ENCODE measurements around the gene CYBC1.

CYBC1 gene

GRCh38 chr17:82450357-82451106 lies at the start of gene CYBC1:
TSS of gene CYBC1 (minus strand) at chr17:82450752. CDS start at chr17:82449254, 1,498 bp downstream.
- H3K4me3 Mint-ChIP-seq, result peak within 1 kb of the TSS; percentile 97
- H3K9me3 Mint-ChIP-seq, result no peaks in the 10 kb centered on the region
- peak within 1 kb of the TSS; percentile 98 for H3K27ac Mint-ChIP-seq
- no peaks in the 10 kb centered on the region for H3K27me3 Mint-ChIP-seq (ENCODE audit: low read depth)
- H3K4me1 Mint-ChIP-seq (ENCODE audit: low read depth), result peaks cover 35% of the 10 kb centered on the region
- peaks cover 27% of the 10 kb centered on the region for H3K36me3 Mint-ChIP-seq (ENCODE audit: low read depth)

- peak overlapping the region; percentile 80 for H3K27ac Mint-ChIP-seq
Observed at GRCh38 chr17:82497483-82498405, 47.2 kb upstream of the CYBC1 start.

DNA sequence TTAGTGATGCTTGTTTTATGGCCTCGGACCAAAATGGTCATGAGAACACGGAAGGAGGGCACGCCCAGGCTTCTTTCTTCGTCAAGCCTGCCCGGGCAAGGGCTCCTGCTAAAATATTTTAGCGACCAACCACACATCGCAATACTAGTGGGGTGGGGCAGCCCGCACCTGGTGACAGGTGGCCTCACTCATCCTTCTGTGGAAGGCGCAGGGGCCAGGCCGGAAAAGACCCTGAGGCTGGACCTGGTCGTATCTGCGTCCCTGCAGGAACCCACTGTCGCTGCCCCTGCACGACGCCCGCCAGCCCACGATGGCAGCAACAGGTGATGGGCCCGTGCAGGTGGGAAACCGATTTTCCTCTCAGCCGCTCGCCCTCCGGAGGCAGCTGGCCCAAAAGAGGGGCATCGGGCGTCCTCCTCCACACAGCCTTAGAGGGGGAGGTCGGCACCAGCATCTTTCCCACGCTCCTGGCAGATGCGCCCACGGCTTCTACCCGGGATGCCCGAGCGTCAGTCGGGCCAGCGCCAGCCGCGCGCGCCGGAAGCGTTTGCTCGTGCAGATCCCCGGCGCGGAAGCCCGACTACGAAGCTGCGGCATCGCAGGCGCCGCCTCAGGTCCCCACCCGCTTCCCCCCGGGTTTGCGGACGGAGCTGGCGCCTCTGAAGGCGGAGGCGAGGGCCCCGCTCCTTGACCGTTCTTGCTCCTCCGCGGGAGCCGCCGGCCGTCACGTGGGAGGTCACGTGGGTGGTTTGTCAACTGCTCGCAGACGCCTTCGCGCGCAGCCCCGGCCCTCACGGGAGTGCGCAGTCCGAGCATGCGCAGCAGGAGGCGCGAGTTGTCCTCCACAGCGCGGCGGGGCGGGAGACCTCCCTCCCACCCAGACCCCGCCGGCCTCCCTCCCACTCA lies 46.2 kb upstream of the CYBC1 start:
- no peaks in the 10 kb centered on the region for H3K36me3 Mint-ChIP-seq (ENCODE audit: low read depth)
- H3K9me3 Mint-ChIP-seq, result no peaks in the 10 kb centered on the region
- H3K4me3 Mint-ChIP-seq, result peak overlapping the region; percentile 56
- H3K4me1 Mint-ChIP-seq (ENCODE audit: low read depth), result peaks cover 21% of the 10 kb centered on the region
- peaks cover 4% of the 10 kb centered on the region for H3K27me3 Mint-ChIP-seq (ENCODE audit: low read depth)
- H3K27ac Mint-ChIP-seq, result peak overlapping the region; percentile 67

More at GRCh38 chr17:82497483-82498405, 47.2 kb upstream of the CYBC1 start:
- H3K4me1 Mint-ChIP-seq (ENCODE audit: low read depth), result peaks cover 21% of the 10 kb centered on the region
- H3K4me3 Mint-ChIP-seq, result peak overlapping the region; percentile 81
- no peaks in the 10 kb centered on the region for H3K36me3 Mint-ChIP-seq (ENCODE audit: low read depth)
- H3K27me3 Mint-ChIP-seq (ENCODE audit: low read depth), result peaks cover 4% of the 10 kb centered on the region
- no peaks in the 10 kb centered on the region for H3K9me3 Mint-ChIP-seq

GRCh38 chr17:82495844-82496528 lies 45.4 kb upstream of the CYBC1 start:
- Mint-ChIP-seq H3K27me3 (ENCODE audit: low read depth) (peaks cover 4% of the 10 kb centered on the region), H3K9me3 (no peaks in the 10 kb centered on the region), H3K4me1 (ENCODE audit: low read depth) (peaks cover 21% of the 10 kb centered on the region), H3K4me3 (peak overlapping the region; percentile 56), H3K36me3 (ENCODE audit: low read depth) (no peaks in the 10 kb centered on the region), H3K27ac (peak overlapping the region; percentile 55)

GRCh38 chr17:82494236-82495055 lies 43.9 kb upstream of the CYBC1 start:
- Mint-ChIP-seq H3K27me3 (ENCODE audit: low read depth) (peaks cover 4% of the 10 kb centered on the region), H3K27ac (peak overlapping the region; percentile 82), H3K36me3 (ENCODE audit: low read depth) (no peaks in the 10 kb centered on the region), H3K9me3 (no peaks in the 10 kb centered on the region), H3K4me3 (peak overlapping the region; percentile 42), H3K4me1 (ENCODE audit: low read depth) (peaks cover 21% of the 10 kb centered on the region)

- H3K36me3 Mint-ChIP-seq (ENCODE audit: low read depth), result peaks cover 9% of the 10 kb centered on the region
- H3K4me3 Mint-ChIP-seq, result no peak overlapping the region
- H3K4me1 Mint-ChIP-seq (ENCODE audit: low read depth), result peaks cover 21% of the 10 kb centered on the region
- no peak overlapping the region for H3K27ac Mint-ChIP-seq
- no peaks in the 10 kb centered on the region for H3K27me3 Mint-ChIP-seq (ENCODE audit: low read depth)
- H3K9me3 Mint-ChIP-seq, result no peaks in the 10 kb centered on the region
Observed at GRCh38 chr17:82493226-82493781, 42.8 kb upstream of the CYBC1 start.

- H3K4me1 Mint-ChIP-seq (ENCODE audit: low read depth), result peaks cover 17% of the 10 kb centered on the region
- H3K27ac Mint-ChIP-seq, result no peak overlapping the region
- H3K36me3 Mint-ChIP-seq (ENCODE audit: low read depth), result peaks cover 10% of the 10 kb centered on the region
- no peak overlapping the region for H3K4me3 Mint-ChIP-seq
- no peaks in the 10 kb centered on the region for H3K9me3 Mint-ChIP-seq
- H3K27me3 Mint-ChIP-seq (ENCODE audit: low read depth), result no peaks in the 10 kb centered on the region
Observed at GRCh38 chr17:82492643-82493225, 42.2 kb upstream of the CYBC1 start.

DNA sequence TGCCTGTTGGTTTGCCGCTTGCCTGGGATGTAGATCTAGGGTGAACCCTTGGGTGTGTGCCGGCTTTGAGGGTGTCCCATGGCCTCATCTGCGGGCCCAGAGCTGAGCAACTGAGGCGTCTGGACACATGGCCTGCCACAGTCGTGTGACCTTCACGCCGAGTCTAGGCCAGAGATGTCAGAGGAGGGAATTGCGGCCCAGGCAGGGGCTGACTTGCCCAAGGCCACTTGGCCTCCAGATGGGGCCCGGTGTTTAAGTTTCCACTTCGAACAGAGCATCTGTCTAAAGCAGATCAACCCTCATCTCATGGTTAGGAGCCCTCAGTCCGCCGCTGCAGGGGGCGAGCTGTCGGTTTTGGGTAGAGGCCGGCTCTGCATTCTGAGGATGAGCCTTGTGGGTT lies 41.0 kb upstream of the CYBC1 start:
- peaks cover 18% of the 10 kb centered on the region for H3K36me3 Mint-ChIP-seq (ENCODE audit: low read depth)

GRCh38 chr17:82491196-82491530 lies 40.6 kb upstream of the CYBC1 start:
- Mint-ChIP-seq H3K36me3 (ENCODE audit: low read depth) (peaks cover 22% of the 10 kb centered on the region), H3K9me3 (no peaks in the 10 kb centered on the region), H3K4me3 (no peak overlapping the region), H3K27ac (no peak overlapping the region), H3K27me3 (ENCODE audit: low read depth) (no peaks in the 10 kb centered on the region), H3K4me1 (ENCODE audit: low read depth) (peaks cover 22% of the 10 kb centered on the region)

More for the DNA sequence above, 41.0 kb upstream of the CYBC1 start:
- H3K27me3 Mint-ChIP-seq (ENCODE audit: low read depth), result no peaks in the 10 kb centered on the region
- H3K27ac Mint-ChIP-seq, result no peak overlapping the region
- no peaks in the 10 kb centered on the region for H3K9me3 Mint-ChIP-seq
- no peak overlapping the region for H3K4me3 Mint-ChIP-seq
- peaks cover 20% of the 10 kb centered on the region for H3K4me1 Mint-ChIP-seq (ENCODE audit: low read depth)

- no peaks in the 10 kb centered on the region for H3K9me3 Mint-ChIP-seq
- peaks cover 27% of the 10 kb centered on the region for H3K36me3 Mint-ChIP-seq (ENCODE audit: low read depth)
- H3K4me3 Mint-ChIP-seq, result no peak overlapping the region
- H3K27me3 Mint-ChIP-seq (ENCODE audit: low read depth), result no peaks in the 10 kb centered on the region
- peaks cover 24% of the 10 kb centered on the region for H3K4me1 Mint-ChIP-seq (ENCODE audit: low read depth)
- no peak overlapping the region for H3K27ac Mint-ChIP-seq
Observed at GRCh38 chr17:82490512-82491195, 40.1 kb upstream of the CYBC1 start.

DNA sequence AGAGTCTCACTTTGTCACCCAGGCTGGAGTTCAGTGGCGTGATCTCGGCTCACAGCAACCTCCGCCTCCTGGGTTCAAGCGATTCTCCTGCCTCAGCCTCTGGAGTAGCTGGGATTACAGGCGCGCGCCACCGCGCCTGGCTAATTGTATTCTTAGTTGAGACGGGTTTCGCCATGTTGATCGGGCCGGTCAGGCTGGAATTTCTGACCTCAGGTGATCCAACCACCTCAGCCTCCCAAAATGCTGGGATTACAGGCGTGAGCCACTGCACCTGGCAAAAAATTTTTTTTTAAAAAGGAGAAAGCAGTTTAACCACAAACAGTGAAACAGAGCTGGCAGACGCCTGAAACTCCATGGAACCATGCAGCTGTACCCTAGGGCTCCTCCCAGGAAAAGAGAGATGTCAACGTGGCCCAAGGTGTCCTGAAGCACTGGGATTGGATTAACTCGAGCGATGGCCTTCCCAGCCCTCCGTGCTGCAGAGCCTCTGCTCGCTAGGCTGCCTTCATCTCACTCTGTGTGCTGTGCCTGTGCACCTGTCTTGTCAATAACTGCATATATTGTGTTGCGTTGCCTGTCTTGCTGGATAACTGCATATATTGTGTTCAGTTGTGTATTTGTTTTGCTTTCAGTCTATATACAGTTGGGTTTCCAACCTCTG lies 39.4 kb upstream of the CYBC1 start:
- H3K27ac Mint-ChIP-seq, result no peak overlapping the region
- H3K36me3 Mint-ChIP-seq (ENCODE audit: low read depth), result peaks cover 33% of the 10 kb centered on the region
- no peak overlapping the region for H3K4me3 Mint-ChIP-seq
- no peaks in the 10 kb centered on the region for H3K27me3 Mint-ChIP-seq (ENCODE audit: low read depth)
- H3K4me1 Mint-ChIP-seq (ENCODE audit: low read depth), result peaks cover 30% of the 10 kb centered on the region
- no peaks in the 10 kb centered on the region for H3K9me3 Mint-ChIP-seq

DNA sequence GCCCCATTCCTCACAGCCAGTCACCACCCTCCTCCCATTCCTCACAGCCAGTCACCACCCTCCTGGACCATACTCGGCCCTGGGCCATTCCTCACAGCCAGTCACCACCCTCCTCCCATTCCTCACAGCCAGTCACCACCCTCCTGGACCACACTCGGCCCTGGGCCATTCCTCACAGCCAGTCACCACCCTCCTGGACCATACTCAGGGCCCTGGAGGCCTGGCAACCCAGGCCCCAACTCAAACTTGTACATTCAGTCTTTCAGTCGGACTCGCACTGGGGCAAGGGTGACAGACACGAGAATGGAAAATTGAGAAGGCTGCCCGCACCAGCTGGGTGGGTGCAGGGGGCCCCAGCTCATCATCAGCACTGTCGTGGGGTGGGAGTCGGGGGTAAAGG lies 38.6 kb upstream of the CYBC1 start:
- Mint-ChIP-seq H3K4me1 (ENCODE audit: low read depth) (peaks cover 23% of the 10 kb centered on the region), H3K36me3 (ENCODE audit: low read depth) (peaks cover 38% of the 10 kb centered on the region), H3K27me3 (ENCODE audit: low read depth) (no peaks in the 10 kb centered on the region), H3K4me3 (no peak overlapping the region), H3K9me3 (no peaks in the 10 kb centered on the region), H3K27ac (peak overlapping the region; percentile 55)

Measured in T-helper 1 cell treated with Interleukin-12 subunit alpha and Interleukin-12 subunit beta and Interleukin-4 antibody, amounts not matched to agents 30 μg/mL and 1 μg/mL, for 36 hours (primary cell).